GM18526 (cell line): ENCODE measurements around the gene SHOX.

Experiments
- POLR2A ChIP-seq: IDR thresholded peaks from 3 replicates; pipeline ENCODE4 v1.6.1; 2011; ENCODE audit not compliant: insufficient read length; ENCODE audit errors: extremely low read depth

Gene SHOX

DNA sequence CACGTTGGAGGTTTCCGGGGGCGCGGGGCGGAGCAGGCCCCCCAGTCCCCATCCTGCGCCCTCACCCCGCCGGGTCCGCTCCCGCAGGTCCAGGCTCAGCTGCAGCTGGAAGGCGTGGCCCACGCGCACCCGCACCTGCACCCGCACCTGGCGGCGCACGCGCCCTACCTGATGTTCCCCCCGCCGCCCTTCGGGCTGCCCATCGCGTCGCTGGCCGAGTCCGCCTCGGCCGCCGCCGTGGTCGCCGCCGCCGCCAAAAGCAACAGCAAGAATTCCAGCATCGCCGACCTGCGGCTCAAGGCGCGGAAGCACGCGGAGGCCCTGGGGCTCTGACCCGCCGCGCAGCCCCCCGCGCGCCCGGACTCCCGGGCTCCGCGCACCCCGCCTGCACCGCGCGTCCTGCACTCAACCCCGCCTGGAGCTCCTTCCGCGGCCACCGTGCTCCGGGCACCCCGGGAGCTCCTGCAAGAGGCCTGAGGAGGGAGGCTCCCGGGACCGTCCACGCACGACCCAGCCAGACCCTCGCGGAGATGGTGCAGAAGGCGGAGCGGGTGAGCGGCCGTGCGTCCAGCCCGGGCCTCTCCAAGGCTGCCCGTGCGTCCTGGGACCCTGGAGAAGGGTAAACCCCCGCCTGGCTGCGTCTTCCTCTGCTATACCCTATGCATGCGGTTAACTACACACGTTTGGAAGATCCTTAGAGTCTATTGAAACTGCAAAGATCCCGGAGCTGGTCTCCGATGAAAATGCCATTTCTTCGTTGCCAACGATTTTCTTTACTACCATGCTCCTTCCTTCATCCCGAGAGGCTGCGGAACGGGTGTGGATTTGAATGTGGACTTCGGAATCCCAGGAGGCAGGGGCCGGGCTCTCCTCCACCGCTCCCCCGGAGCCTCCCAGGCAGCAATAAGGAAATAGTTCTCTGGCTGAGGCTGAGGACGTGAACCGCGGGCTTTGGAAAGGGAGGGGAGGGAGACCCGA, 14.0 kb downstream of the SHOX start:
- no peak for TF ChIP-seq POLR2A

DNA sequence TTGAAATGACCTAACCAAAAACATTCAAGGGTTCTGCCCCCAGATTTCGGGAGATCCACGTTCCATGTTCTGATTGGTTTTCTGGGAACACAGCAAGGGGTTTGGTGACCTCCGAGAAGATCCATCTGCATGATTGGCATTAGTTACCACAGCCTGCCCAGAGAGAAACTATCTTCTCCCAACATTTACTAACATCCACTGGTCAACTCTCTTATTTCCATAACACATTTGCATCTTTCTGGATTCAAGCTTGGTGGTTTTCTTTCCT, 15.6 kb downstream of the SHOX start:
- TF ChIP-seq POLR2A, result no peak

DNA sequence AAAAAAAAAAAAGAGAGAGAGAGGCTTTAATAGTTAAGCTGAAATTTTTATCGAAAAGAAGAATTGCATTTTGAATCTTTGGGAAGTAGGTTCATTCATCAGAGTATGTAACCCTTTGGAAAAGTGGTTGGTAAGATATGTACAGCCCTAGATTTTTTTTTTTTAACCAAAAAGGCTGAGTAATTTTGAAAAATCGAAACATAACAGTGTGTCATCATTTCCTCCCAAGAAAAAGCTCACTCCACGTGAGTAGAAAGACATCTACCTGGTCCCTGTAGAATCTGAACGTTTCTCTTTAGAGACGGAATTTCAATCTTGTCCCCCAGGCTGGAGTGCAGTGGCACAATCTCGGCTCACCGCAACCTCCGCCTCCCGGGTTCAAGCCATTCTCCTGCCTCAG, 16.2 kb downstream of the SHOX start:
- no peak for TF ChIP-seq POLR2A

DNA sequence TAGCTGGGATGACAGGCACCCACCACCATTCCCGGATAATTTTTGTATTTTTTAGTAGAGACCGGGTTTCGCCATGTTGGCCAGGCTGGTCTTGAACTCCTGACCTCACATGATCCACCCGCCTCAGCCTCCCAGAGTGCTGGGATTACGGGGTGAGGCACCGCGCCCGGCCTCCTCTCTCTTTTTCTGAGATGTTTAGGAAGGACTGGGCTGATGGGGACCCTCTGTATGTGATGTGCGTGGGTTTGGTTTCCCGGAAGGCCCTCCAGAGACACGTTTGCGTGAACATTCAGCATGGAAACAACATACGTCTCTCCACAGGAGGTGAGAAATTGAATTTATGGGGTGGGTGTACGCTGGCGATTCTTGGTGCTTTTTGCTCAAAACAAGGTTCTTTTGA, 18.6 kb downstream of the SHOX start:
- no peak for TF ChIP-seq POLR2A

DNA sequence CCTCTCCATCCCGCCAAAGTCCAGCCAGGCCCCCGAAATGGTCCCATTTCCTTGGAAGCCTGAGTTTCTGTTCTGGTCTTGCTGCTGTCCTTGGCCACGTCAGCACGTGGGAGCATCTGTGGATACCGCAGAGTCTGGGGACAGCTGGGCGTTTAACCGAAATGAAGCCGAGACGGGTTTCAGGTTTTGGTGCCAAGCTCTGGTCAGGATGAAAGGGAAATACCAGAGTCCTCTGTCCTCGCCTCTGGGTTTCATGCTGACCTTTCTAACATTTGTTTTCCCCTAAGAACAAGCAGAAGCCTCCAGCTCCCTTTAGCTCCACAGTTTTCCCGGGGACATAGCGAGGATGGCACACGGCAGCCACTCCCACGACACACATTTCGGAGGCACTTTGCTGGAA, 19.7 kb downstream of the SHOX start:
- no peak for TF ChIP-seq POLR2A

DNA sequence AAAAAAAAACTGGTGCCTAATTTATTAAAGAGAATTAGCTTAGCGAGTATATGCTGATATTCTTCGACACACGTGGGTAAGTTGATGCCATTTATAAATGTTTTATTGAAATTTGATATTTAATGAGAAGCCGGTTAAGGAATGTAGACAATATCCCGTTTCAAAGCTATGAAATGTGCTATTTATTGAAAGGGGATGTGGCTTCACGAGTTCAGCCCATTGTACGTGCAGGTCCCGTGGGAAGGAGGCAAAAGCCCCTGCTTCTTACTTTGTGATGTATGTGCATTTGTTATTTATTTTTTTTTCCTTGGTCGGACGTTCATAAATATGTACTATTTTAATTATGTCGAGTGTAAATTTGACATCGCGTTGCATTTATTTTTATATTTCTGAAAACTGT, 20.2 kb downstream of the SHOX start:
- TF ChIP-seq POLR2A, result no peak

DNA sequence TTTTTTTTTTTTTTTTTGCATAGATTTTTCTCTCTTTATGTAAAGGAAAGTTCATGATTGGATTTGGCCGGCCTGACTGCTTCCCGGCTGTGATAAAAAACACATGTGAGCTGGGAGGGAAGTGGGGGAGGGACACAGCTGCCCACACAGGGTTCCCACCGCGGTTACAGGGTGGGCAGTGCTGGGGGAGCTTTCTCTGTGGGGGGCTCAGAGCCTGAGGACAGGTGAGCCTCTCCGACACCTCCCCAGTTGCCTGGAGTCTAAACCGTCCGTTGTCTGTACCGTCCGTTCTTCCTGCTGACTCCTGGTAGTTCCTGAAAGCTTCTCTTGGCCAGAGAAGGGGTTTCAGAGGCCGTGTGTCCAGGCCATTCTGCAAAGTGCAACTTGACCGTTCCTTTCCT, 21.8 kb downstream of the SHOX start:
- TF ChIP-seq POLR2A, result no peak

DNA sequence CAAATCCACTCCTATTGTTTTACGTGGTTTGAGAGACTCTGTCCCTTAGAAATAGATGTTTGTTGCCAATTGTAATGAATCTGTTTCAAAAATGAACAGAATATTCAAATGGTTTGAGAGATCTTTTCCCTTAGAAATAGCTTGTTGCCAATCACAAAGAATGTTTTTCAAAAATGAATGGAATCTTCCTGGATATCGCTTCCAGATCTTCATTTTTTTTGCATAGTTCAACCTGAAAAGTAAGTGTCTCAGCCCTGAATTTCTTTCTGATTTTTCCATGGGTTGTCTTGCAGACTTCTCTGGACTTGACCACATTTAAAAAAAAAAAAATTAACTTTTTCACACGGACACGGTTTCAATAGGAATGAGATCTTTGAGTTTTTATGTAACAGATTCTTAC, 22.7 kb downstream of the SHOX start:
- TF ChIP-seq POLR2A, result no peak

DNA sequence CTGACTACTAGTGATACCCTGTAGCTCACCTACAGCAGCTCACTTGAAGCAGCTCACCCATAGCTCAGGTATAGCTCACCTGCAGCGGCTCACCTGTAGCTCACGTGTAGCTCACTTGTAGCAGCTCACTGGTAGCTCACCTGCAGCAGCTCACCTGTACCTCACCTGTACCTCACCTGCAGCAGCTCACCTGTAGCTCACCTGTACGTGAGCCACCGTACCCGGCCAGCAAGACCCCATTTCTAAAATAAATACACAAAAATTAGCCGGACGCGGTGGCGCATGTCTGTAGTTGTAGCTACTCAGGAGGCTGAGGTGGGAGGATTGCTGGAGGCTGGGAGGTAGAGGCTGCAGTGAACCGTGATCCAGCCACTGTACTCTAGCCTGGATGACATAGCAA, 30.6 kb downstream of the SHOX start:
- TF ChIP-seq POLR2A, result no peak

DNA sequence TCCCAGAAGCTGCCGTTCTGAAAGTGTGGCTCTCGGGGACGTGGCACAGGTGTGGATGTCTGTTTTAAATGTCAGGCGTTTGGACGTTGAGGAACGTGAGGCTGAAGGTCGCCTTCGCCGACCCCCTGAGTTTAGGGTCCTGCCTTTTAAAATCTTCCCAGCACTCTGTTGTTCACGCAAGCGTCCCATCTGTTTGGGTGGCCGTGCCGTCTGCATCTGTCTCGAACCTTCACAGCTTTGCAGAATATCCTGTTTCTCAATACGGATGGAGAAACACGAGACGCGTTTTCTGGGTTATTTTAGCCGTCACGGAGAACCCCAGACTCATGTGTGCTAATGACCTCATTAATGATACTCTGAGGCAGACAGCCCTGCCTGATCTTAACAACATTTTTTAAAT, 31.5 kb downstream of the SHOX start:
- no peak for TF ChIP-seq POLR2A

DNA sequence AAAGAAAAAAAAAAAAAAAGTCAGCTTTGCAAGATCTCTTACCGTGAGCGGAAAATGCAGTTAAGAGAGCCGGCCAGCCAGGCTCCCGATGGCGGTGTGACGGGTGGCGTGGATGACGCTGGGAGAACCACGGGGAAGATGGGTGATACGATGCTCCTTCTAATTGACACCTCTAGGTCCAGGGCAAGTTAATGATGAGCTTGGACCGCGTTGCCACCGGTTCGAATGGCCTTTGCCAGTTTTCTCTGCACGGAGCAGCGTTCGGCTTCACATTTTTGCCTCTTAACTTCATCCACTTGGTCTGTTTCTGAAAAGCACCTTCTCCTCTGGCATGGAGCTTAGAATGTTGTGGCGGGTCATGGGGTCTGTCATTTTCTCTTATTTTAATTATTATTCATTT, 33.2 kb downstream of the SHOX start:
- no peak for TF ChIP-seq POLR2A

DNA sequence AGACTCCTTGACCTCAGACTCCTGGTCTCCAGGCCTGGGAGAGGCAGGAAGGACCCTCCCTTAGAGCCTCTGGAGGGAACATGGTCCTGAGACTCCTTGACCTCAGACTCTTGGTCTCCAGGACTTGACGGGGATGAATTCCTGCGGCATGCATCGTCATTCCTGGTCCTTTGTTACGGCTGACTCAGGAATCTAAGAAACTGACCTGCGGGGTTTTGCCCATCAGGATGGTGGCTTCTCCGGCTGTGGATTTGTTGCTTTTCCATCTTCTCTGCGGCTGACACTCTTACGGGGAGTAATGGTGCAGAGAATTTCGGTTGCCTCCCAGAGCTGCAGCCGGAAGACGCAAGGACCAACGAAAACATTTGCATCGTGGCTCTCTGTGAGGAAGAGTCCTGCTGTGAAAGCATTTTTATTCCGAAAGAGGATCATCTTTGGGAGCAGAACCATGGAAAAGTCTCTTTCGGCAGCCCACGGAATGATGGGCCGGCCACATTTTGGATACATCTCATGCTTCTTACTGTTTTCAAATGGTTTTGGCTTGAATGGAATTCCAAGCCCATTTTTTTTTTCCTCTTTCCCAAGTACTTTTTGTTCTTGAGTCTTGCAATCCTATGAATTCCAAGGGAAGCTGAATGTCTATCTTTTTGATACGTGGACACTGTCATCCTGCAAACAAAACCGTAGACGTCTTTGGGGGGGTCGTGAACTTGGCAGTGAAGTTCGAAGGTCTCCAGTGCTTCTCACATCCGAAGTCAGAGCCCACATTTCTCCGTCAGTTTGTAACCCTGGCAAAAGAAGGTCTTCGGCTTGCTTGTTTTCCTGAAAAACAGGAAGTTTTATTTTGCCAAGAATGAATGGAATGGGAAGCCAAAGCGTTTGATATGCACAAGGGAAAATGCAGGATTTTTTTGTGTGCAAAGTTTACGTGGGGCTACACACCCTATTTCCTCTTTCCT, 36.5 kb downstream of the SHOX start:
- TF ChIP-seq POLR2A, result no peak

DNA sequence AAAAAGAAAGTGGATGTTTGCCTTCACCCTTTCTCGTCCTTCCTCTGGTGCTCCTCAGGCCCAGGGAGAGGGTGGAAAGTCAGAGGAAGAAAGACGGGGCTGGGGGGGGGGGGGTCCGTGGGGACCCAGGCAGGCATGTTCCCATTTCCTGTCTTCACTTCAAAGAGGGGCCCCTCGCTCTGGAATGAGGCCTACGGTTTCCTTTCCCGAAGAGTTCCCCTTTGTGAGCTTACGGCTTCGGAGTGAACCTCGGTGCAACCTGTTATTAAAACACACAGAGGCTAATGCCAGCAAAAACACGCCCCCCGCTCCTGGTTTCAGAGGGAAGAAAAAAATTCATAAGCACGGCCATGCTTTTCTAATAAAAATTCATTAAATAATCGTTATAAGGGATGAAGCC, 40.1 kb downstream of the SHOX start:
- no peak for TF ChIP-seq POLR2A

DNA sequence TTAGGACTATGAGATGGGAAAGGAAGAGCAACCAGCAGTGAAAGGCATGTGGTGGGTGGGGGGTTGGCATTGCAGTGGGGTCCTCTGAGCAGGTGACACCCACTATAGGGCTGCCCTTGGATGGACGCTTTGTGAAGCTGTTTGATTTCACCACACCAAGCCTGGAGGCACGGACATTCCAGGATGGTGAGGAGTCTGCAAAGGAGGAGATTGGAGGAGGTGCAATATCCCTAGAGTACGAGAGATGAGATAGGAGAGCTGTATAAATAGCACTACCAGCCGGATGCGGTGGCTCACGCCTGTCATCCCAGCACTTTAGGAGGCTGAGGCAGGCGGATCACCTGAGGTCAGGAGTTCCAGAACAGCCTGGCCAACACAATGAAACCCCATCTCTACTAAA, 42.3 kb downstream of the SHOX start:
- TF ChIP-seq POLR2A, result no peak

DNA sequence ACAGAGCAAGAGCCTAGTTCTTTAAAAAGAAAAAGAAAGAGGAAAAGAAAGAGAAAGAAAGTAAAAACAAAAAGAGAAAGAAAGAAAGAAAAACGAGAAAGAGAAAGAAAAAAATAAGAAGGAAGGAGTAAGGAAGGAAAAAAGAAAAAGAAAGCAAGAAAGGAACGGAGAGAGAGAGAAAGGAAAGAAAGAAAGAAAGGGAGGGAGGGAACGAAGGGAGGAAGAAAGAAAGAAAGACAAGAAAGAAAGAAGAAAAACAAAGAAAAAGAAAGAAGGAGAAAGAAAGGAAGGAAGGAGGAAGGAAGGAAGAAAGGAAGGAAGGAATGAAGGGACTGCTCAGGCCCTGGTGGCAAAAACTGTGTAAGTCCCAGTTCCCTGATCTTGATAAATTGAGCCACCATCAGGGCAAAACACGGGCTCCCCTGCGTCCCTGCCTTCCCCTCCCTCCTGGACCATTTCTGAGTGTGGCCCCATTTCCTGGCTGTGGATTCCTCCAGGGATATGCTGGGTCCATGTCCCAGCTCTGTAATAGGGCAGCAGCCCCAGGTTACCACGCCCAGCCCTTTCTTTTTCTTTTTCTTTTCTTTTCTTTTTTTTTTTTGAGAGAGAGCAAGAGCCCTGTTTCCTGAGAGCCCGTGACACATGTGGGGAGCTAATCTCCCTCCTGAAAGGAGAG, 44.8 kb downstream of the SHOX start:
- TF ChIP-seq POLR2A, result no peak

DNA sequence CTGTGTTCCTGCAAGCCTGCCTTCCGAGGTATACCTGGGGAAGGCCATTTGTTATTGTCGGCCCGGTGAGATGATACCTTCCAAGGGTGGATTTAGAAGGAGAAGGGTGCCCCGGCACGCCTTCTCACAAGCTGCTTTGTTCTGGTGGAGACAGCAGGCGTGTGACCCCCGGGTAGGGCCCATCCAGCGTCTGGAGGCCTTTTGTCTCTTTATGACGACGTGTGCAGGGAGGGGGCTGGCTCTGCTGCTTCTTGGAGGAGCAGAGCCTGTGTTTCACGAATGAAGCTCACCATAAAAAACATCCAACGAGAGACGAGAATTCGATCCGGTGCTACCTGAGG, 45.3 kb downstream of the SHOX start:
- TF ChIP-seq POLR2A, result no peak
